HG03521 (cell line): ENCODE measurements around the gene ZEB2.

Source experiments
- ATAC-seq: cut with Tn5 transposase; IDR thresholded peaks from one replicate; pipeline ENCODE4 v1.9.1; 2021; ENCODE audit warnings: mild to moderate bottlenecking, moderate library complexity; ENCODE audit not compliant: unreplicated experiment

Gene ZEB2

GRCh38 chr2:144529841-144530240 is 9.9 kb upstream of the ZEB2 start:
- no peak for ATAC-seq

- no peak for ATAC-seq
Observed at GRCh38 chr2:144528108-144528507, 8.2 kb upstream of the ZEB2 start.

- no peak for ATAC-seq
Observed at GRCh38 chr2:144526831-144527230, 6.9 kb upstream of the ZEB2 start.

GRCh38 chr2:144524118-144525009 is 4.4 kb upstream of the ZEB2 start:
- ATAC-seq, result no peak

- ATAC-seq, result no peak
Observed at GRCh38 chr2:144523596-144524117, 3.7 kb upstream of the ZEB2 start.

GRCh38 chr2:144522897-144523595 is 3.1 kb upstream of the ZEB2 start:
- no peak for ATAC-seq

- no peak for ATAC-seq
Observed at GRCh38 chr2:144522176-144522896, 2.4 kb upstream of the ZEB2 start.

- no peak for ATAC-seq
Observed at GRCh38 chr2:144521686-144522085, 1.8 kb upstream of the ZEB2 start.

- no peak for ATAC-seq
Observed at GRCh38 chr2:144520756-144521487, 1.0 kb upstream of the ZEB2 start.

- no peak for ATAC-seq
Observed at GRCh38 chr2:144519597-144519933, 354 bp downstream of the ZEB2 start.

GRCh38 chr2:144518748-144519596 is 947 bp downstream of the ZEB2 start:
- peak; percentile 37 for ATAC-seq

GRCh38 chr2:144517866-144518747 is 1.8 kb downstream of the ZEB2 start:
- no peak for ATAC-seq

GRCh38 chr2:144516981-144517865 is 2.7 kb downstream of the ZEB2 start:
- peak; percentile 47 for ATAC-seq

GRCh38 chr2:144516411-144516980 is 3.4 kb downstream of the ZEB2 start:
- ATAC-seq, result peak; percentile 15

GRCh38 chr2:144515696-144516410 is 4.1 kb downstream of the ZEB2 start:
- ATAC-seq, result no peak

GRCh38 chr2:144515099-144515695 is 4.7 kb downstream of the ZEB2 start:
- ATAC-seq, result no peak
